MCF 10A (cell line): Measurements from ENCODE around the gene IZUMO1. TPM values are rescaled to one million over a fixed set of nuclear protein-coding genes. Genes with fewer than 3 reads are reported as not detected.

Source experiments
- BruUV-seq: library from RNA; stranded (reverse); fragments of 400-500 nt; replicated peaks from 2 replicates; lab custom pipeline; 2021; lab: Mats Ljungman, UMichigan
- CTCF ChIA-PET: fragments of 300-600 bp; sonication (Branson Sonifier 250); formaldehyde crosslinking; extraction: SDS; loops from one replicate; lab custom pipeline; 2021; ENCODE audit warnings: antibody characterized with exemption, inconsistent platforms; lab: Yijun Ruan, JAX
- POLR2A ChIA-PET: fragments of 300-600, 350-650 bp; sonication (Branson Sonifier 250); formaldehyde crosslinking; extraction: SDS; loops from one replicate; lab custom pipeline; 2020; ENCODE audit warnings: antibody characterized with exemption, inconsistent platforms; lab: Yijun Ruan, JAX
- DNase-seq: peaks from one replicate; pipeline ENCODE4 v3.0.0-alpha.2; 2018; ENCODE audit not compliant: unreplicated experiment
- H3K27ac Mint-ChIP-seq: one replicate; pipeline ENCODE4 v1.8.0; 2022; ENCODE audit warnings: mild to moderate bottlenecking, low read depth, mixed read lengths; ENCODE audit not compliant: unreplicated experiment
- H3K27me3 Mint-ChIP-seq: one replicate; pipeline ENCODE4 v1.8.0; 2022; ENCODE audit warnings: mixed read lengths; ENCODE audit not compliant: insufficient read depth, unreplicated experiment
- H3K36me3 Mint-ChIP-seq: one replicate; pipeline ENCODE4 v1.8.0; 2022; ENCODE audit warnings: mild to moderate bottlenecking, moderate library complexity, mixed read lengths; ENCODE audit not compliant: insufficient read depth, unreplicated experiment
- H3K4me1 Mint-ChIP-seq: one replicate; pipeline ENCODE4 v1.8.0; 2022; ENCODE audit warnings: mixed read lengths; ENCODE audit not compliant: insufficient read depth, unreplicated experiment
- H3K4me3 Mint-ChIP-seq: one replicate; pipeline ENCODE4 v1.8.0; 2022; ENCODE audit warnings: mild to moderate bottlenecking, moderate library complexity, mixed read lengths; ENCODE audit not compliant: unreplicated experiment
- H3K9me3 Mint-ChIP-seq: one replicate; pipeline ENCODE4 v1.8.0; 2022; ENCODE audit warnings: mixed read lengths; ENCODE audit not compliant: unreplicated experiment
- intact Hi-C: fragments of 100-400 bp; cut with micrococcal nuclease; formaldehyde crosslinking; loops from 2 replicates; pipeline ENCODE4 v1.14.1; 2022
- total RNA-seq: library from RNA; stranded (reverse); gene quantifications from 2 replicates; pipeline ENCODE4 v1.2.3, GENCODE V29; 2022
- TF ChIP-seq, protein P1 (sequence below): fragments of 200-600 bp; IDR thresholded peaks from one replicate; pipeline ENCODE4 v1.8.0; 2022; ENCODE audit warnings: antibody characterized with exemption, mild to moderate bottlenecking; ENCODE audit not compliant: unreplicated experiment

The IZUMO1 gene
- total RNA-seq, 1 experiment from 2014 or later = 4.2 TPM

DNA sequence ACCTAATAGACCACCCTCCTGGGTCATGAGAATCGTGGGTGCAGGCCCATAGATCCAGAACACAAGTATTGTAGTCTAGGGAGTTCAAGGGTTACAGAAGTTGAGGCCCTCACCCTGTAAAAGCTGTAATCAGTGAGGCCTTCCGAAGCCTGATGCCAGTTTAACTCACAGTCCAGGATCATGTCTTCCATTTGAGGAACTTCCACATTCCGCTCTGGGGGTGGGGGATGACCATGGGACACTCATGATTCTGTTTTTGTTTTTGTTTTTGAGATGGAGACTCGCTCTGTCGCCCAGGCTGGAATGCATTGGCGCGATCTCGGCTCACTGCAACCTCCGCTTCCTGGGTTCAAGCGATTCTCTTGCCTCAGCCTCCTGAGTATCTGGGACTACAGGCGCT is 4.6 kb downstream of the IZUMO1 start:
- Mint-ChIP-seq H3K36me3 (no peaks in the 10 kb centered on the region), H3K27me3 (no peaks in the 10 kb centered on the region), H3K4me3 (no peak overlapping the region), H3K27ac (no peak overlapping the region), H3K9me3 (no peaks in the 10 kb centered on the region), H3K4me1 (peaks cover 4% of the 10 kb centered on the region)
- TF ChIP-seq, protein P1, sequence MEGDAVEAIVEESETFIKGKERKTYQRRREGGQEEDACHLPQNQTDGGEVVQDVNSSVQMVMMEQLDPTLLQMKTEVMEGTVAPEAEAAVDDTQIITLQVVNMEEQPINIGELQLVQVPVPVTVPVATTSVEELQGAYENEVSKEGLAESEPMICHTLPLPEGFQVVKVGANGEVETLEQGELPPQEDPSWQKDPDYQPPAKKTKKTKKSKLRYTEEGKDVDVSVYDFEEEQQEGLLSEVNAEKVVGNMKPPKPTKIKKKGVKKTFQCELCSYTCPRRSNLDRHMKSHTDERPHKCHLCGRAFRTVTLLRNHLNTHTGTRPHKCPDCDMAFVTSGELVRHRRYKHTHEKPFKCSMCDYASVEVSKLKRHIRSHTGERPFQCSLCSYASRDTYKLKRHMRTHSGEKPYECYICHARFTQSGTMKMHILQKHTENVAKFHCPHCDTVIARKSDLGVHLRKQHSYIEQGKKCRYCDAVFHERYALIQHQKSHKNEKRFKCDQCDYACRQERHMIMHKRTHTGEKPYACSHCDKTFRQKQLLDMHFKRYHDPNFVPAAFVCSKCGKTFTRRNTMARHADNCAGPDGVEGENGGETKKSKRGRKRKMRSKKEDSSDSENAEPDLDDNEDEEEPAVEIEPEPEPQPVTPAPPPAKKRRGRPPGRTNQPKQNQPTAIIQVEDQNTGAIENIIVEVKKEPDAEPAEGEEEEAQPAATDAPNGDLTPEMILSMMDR = no peak
- DNase-seq = no peak
- intact Hi-C loops = no loop called here
- BruUV-seq = no TSS peak
- CTCF ChIA-PET = no interaction called here
- POLR2A ChIA-PET = no interaction called here

DNA sequence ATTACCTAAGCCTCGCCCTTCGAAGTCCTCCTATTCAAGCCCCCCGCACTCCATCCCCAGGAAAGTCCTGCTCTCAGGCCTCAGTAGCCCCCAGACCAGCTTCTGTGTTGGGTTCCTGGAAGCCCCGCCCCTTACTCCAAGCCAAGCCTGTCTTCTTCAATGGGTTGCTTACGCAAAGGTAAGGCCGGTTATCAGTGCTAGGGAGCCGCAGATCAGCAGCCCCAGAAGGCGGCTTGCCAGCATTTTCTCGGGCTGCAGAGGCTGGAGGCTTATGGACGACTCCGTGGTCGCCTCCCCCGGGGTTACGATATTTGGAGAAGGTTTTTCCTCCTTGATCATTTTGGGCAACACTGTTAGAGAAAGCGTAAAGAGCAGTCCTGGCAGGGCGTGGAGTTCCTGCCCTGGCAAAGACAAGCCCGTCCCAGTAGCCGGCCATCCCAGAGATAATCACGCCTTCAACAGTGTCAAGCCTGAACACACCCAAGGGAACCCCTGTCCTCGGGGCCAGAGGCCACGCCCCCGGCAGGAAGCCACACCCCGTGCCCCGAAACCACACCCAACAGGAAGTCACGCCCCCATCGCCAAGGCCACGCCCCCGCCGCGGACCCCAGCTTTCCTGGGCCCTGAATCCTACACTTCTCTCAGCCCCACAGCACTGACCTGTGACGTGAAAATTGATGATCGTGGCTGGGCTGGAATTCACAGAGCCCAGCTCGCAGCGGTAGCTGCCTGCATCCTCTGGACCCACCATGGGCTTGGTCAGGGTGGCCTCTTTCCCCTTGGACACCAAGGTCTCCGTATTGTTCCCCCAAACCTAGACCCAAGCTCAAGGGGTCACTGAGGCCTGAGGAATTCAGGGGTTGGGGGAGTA is 5.3 kb downstream of the IZUMO1 start:
- CTCF ChIA-PET = no interaction called here

DNA sequence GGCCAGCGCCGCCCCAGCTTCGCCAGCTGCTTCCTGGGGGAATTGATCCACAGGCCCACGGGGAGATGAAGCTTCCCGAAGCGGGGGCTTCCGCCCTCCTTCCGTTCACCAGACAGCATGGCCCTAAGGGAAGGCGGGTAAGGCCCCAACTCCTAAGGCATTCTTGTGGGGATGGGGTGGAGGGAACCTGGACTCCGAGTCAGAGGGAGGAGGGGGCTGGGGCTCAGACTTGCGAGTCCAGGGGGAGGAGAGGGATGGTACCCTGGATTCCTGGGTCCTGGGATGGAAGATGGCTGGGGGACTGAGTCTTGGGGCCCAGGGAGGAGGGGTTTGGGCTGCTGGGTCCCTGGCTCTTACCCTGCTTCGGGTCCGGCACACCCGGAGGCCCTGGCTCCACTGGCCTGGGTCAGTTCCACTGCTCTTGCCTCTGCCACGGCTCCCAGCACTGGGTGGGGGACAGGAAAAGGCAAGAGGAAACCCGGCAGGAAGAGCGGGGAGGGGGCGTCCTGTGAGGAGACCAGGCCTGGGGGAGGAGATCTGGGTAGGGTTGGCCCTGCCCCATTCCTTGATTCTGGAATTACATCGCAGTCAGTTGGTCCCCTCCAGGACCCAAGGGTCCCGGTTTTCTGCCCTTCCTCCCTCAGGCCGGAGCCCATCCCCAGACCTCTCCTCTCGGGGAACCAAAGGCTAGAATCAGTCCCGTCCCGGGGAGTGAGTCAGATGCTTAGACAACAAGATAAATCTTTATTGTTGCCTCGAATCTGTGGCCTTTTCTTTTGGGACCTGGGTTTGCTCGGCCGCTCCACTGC is 6.3 kb downstream of the IZUMO1 start, which contains the start of gene RASIP1:
RASIP1 (minus strand) TSS at position 447 of the 809 bp plus-strand sequence; CDS start at position 119, 328 bp downstream.
- Mint-ChIP-seq H3K27me3 (no peaks in the 10 kb centered on the region), H3K36me3 (no peaks in the 10 kb centered on the region), H3K9me3 (no peaks in the 10 kb centered on the region), H3K4me1 (peaks cover 4% of the 10 kb centered on the region), H3K4me3 (peak within 1 kb of the TSS; percentile 33), H3K27ac (no peak within 1 kb of the TSS)
- BruUV-seq = no TSS peak
- ChIA-PET CTCF (interaction anchor here (0.6 to 1.6 kb wide), 5 partner anchors 11 to 344 kb away, joined by 3 to 9 read pairs (median 4); no protein-coding TSS in a partner anchor), POLR2A (interaction anchor here (0.8 to 2.2 kb wide), 2 partner anchors 11 to 40 kb away, joined by 3 to 10 read pairs; no protein-coding TSS in a partner anchor)
- TF ChIP-seq, protein P1 = no peak
- intact Hi-C loops = no loop called here
- no peak for DNase-seq

More for the DNA sequence above, 5.3 kb downstream of the IZUMO1 start:
- intact Hi-C loops = no loop called here
- Mint-ChIP-seq H3K9me3 (no peaks in the 10 kb centered on the region), H3K27me3 (no peaks in the 10 kb centered on the region), H3K4me1 (peaks cover 4% of the 10 kb centered on the region), H3K4me3 (no peak overlapping the region), H3K36me3 (no peaks in the 10 kb centered on the region), H3K27ac (no peak overlapping the region)
- DNase-seq = peak; percentile 51
- POLR2A ChIA-PET = no interaction called here
- no TSS peak for BruUV-seq
- TF ChIP-seq, protein P1 = no peak
